Motor neuron (in vitro differentiated cells): ENCODE data around the gene MLLT1. TPM values are rescaled to one million over a fixed set of nuclear protein-coding genes. Genes with fewer than 3 reads are reported as not detected.

Experiments used
- ATAC-seq, 8 experiments: fragments of 200-7000 bp; cut with Tn5 transposase; replicated peaks in 6 of 8; 2 replicates each; pipeline ENCODE4 v1.8.0; 2021; ENCODE audit warnings: mild to moderate bottlenecking in 8 of 8, moderate library complexity in 8 of 8
- H3K27ac ChIP-seq, 2 donors: fragments of 250-450 bp; sonication (Bioruptor Pico); 2 replicates each; pipeline ENCODE4 v1.9.0; 2021; ENCODE audit warnings: antibody characterized with exemption in 2 of 2, mild to moderate bottlenecking in 2 of 2, moderate library complexity in 1 of 2
- H3K4me1 ChIP-seq, 2 donors: fragments of 250-450 bp; sonication (Bioruptor Pico); replicated peaks in 1 of 2; 2 replicates each; pipeline ENCODE4 v1.6.1; 2021; ENCODE audit warnings: antibody characterized with exemption in 2 of 2, mild to moderate bottlenecking in 2 of 2, moderate library complexity in 1 of 2
- H3K4me3 ChIP-seq, 5 donors: fragments of 250-450 bp; sonication (Bioruptor Pico); 2 replicates each; pipeline ENCODE4 v1.9.0; 2021; ENCODE audit warnings: antibody characterized with exemption in 5 of 5, mild to moderate bottlenecking in 5 of 5, moderate library complexity in 4 of 5
- WGBS, 10 experiments: fragments of 450-650 bp; shearing (Covaris generic); methylation state at CpG; one replicate each; pipeline ENCODE4 v1.0.0; 2022; 5-methylcytosine and 5-hydroxymethylcytosine counted together
- in situ Hi-C, 9 experiments: fragments of 400-800 bp; cut with MboI; loops; one replicate each; pipeline ENCODE4 v1.15.0; 2021; ENCODE audit warnings: low sequenced_read_pairs in 9 of 9, low pct_unique_long_range_greater_than_20kb in 2 of 9; ENCODE audit not compliant: unreplicated experiment in 9 of 9
- total RNA-seq, 8 experiments: library from RNA; unstranded; fragments of 300-600 nt; gene quantifications; 2 replicates each; pipeline versions ENCODE4 v1.2.3 to v1.2.4, GENCODE V29; 2022

MLLT1 gene
- total RNA-seq, 8 experiments from 2014 or later: 12.4 to 88.7 (median 30.1) TPM

DNA sequence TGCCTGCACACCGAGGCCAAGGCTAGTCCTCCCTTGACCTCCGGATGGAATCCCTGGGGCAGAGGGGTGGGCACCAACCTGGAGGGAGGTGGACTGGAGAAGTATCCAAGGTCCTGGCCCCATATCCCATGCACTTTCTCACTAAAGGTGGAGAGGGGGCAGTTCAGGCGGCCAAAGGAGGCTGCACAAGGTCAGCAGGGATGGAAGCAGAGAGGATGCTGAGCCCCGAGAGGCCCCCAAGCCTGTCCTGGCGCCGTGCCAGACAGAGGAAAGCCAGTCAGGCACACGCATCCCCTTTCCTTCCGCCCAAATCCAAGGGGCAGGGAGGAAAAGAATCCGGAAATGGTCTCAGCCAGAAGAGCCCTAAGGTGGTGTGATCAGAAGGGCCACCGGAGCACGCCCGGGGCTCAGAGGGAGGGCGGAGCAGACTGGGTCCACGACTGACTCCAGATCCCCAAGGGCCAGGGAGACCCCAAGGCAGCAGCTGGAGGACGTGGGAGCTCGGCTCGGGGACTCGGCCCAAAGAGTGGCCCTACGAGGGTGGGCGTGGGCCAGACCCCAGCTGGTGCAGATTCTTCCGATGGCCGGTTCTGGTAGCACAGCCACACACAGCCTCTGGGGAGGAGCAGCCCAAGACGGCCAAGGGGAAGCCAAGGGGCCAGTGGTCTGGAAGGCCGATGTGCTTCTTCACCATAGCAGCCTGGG is 60.0 kb downstream of the MLLT1 start:
- in situ Hi-C loops: no loop called here
- no peak for ATAC-seq
- H3K4me1 ChIP-seq: peaks cover 34 to 40% of the 10 kb centered on the region in 2 donors

DNA sequence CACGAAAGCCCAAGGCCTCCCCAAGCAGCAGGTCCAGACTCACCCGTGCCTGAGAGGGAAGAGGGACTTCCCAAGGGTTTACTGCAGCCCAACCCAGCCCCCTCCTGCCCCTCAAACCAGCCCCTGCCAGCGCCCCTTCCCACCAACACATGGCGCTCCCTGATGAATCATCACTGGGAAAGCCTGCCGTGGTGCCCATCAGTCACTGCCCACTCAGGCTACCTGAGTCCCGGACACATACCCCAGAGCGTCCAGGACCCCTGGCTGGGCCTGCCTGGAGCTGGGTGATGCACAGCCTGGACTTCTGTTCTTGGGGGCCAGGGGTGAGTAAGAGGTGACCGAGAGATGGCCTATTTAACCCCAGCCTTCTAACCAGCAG is 60.6 kb downstream of the MLLT1 start:
- peaks cover 34 to 40% of the 10 kb centered on the region in 2 donors for H3K4me1 ChIP-seq
- 25 to 100% methylated on average over 1 to 2 of the region's 8 CpGs; no CpG with 5 or more reads in 8 of the 10 experiments for WGBS, 10 experiments
- in situ Hi-C loops: no loop called here
- H3K27ac ChIP-seq: peak overlapping the region in 1 of 2 donors; percentile 14
- no peak overlapping the region for H3K4me3 ChIP-seq
- no peak for ATAC-seq

More for the DNA sequence above, 60.0 kb downstream of the MLLT1 start:
- Histone ChIP-seq H3K27ac (no peak overlapping the region), H3K4me3 (no peak overlapping the region)
- WGBS, 10 experiments: 36 to 92% (median 83%) methylated on average over 1 to 10 of the region's 24 CpGs; no CpG with 5 or more reads in 6 of the 10 experiments

DNA sequence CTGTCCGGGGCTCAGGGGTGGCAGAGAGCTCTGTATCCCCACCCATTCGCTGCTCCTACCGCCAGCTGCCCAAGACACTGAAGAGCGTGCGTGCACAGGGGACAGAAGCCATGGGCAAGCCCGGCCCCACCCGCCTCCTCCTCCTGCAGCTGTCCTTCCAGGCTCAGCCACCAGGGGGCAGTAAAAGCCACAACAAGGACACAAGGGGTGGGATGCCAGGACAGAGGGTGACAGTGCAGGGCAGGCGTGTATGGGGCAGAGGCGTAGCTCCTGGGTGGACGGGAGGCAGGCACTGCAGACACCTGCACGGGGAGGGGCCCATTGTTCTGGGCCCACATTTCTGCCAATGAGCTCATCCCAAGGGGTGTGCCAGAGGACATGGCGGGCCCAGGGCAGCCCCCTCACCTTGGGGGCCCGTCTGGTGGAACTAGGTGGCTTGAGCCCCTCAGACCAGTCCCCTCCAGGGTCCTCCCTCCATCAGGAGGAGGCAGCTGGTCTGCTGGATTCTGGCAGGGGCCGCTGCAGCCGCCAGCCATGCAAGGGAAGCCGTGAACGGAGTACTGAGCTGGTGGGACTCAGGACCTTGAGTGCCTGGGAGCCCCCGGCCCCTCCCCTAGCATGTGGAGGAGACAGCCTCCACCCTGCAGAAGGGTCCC is 61.2 kb downstream of the MLLT1 start:
- 0% methylated on average over 1 of the region's 18 CpGs; no CpG with 5 or more reads in 9 of the 10 experiments for WGBS, 10 experiments
- peak overlapping the region; percentile 14 for H3K27ac ChIP-seq

DNA sequence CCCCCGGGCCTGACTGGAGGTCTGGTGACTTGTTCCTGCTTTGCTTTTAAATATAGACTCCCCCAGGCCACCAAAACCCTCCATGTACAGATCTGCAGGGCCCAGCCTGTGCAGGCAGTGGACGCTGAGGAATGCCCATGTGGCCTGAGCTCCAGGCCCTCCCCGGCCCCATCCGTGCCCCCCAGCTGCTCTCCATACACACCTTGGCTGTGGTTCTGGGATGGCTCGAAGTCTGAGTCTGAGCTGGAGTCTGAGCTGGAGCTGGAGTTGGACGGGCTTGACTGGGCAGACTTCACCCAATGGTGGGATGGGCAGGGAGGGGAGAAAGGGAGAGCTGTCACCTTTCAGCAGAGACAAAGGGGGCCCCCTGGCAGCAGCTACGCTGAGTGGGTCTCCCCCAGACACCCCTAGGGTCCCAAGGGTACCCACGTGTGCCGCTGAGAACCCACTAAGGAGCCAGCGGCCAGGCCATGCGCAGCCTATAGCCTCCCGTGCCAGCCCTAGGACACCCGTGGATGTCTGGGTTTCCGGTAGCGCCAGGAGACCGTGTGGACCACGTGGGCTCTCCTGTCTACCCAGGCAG is 61.9 kb downstream of the MLLT1 start:
- in situ Hi-C loops: no loop called here
- H3K4me1 ChIP-seq: peaks cover 34 to 40% of the 10 kb centered on the region in 2 donors
- whole genome bisulfite sequencing, 10 experiments: 70 to 85% (median 73%) methylated on average over 2 to 5 of the region's 17 CpGs; no CpG with 5 or more reads in 7 of the 10 experiments
- ATAC-seq: peak in 2 of 8 experiments; percentile 3 to 8
- no peak overlapping the region for H3K4me3 ChIP-seq
- H3K27ac ChIP-seq: peak overlapping the region; percentile 72 to 87

More for the DNA sequence above, 61.2 kb downstream of the MLLT1 start:
- peak; percentile 54 to 91 (median 67) for ATAC-seq
- in situ Hi-C loops: no loop called here
- Histone ChIP-seq H3K4me3 (no peak overlapping the region), H3K4me1 (peaks cover 34 to 40% of the 10 kb centered on the region in 2 donors)

DNA sequence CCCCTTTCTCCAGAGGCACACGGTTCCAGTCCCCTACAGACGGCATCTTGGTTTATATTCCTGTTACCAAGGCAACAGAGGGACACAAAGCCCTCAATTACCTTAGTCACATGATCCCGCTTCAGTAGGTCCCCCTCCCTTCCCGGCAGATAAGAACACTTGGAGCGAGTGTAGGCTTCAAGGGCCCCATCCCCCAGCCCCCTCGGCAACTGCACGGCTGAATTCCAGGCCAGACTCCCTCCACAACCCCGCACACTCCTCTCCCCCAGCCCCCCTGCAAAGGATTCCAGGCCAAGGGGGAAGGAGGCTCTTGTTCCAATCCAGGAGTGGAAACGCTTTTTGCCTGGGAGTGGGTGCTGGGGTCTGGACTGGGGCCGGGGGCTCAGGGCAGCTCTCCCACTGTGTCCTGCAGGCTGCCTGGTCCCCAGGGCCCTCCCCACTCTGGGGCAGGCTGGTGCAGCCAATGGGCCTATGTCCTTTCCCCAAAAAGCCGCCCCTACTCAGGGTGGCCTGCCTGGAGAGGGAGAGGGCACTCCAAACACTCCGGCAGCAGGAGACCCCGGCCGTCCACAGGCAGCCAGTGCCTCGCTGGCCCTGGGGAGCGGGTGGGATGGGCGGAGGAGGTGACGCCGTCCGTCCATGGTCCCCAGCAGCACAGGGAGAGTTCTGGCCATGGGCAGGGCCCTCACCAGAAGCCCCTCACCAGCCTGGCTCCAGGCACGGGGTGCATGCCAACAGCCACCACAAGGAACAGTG is 62.6 kb downstream of the MLLT1 start:
- Histone ChIP-seq H3K27ac (peak overlapping the region; percentile 72 to 87), H3K4me3 (peak overlapping the region; percentile 12 to 33 (median 24)), H3K4me1 (peaks cover 34 to 40% of the 10 kb centered on the region in 2 donors)
- peak in 5 of 8 experiments; percentile 77 to 83 (median 81) for ATAC-seq
- in situ Hi-C loops: no loop called here
- 27% methylated on average over 3 of the region's 21 CpGs; no CpG with 5 or more reads in 9 of the 10 experiments for WGBS, 10 experiments

DNA sequence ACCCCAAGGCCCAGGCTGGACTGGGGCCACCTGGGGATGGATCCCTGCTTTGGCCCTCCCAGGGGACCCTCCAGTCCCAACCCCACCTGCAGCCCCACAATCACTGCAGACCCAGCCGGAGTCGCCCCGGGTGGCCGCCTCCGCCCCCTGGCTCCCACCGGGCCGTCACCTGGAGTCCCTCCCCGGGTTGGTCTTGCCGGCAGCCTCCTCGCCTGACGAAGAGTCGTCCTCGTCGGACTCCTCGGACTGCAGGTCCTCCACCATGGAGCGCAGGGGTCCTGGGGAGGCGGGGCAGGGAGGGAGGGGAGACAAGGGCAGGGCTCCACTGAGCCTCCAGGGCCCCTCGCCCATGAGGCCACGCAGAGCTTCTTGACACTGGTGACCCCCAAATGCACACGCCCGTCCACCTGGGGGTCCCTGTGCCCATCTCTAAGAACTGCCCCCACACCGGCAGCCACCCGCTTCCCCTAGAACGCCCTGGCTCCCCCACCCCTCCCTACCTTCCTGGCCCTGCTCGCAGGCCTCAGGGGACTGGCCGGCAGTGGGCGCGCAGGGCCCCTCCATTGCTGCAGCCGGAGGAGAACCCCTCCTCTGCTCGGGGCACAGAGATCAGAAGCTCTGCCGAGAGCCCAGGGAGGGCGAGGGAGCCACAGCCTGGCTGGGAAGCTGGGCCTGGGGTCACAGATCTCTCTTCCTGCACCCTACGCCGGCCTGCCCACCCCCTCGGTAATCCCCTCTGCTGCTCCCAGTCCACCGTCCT is 63.4 kb downstream of the MLLT1 start:
- in situ Hi-C loops: no loop called here
- 0 to 80% methylated on average over 1 of the region's 36 CpGs; no CpG with 5 or more reads in 8 of the 10 experiments for WGBS, 10 experiments
- Histone ChIP-seq H3K27ac (peak overlapping the region; percentile 72 to 79), H3K4me3 (peak overlapping the region; percentile 12 to 33 (median 24)), H3K4me1 (peaks cover 34 to 40% of the 10 kb centered on the region in 2 donors)
- ATAC-seq: no peak

DNA sequence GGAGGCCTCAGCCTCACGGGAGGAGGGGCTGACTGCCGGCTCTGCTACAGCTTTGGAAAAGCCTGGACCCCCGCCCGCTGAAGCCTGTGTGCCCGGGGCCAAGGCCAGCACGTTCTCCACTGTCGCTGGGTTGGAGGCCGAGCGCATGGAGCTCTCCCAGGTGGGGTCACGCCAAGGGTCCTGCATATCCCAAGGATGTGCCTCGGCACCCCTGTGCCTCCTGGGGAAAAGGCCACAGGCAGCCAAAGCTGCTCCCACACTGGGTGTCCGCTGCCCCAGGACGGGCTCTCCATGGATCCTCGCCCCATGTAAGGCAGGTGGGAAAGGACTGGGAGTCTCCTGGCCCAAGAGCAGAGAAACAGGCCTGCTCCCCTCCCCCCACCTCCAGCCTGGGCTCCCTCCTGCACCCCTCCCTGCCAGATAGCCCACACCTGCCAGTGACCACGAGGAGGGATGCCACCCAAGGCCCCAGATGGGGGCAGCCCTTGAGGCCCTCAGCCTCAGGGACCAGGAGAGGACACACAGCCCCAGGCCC is 64.0 kb downstream of the MLLT1 start:
- Histone ChIP-seq H3K4me1 (peaks cover 34 to 40% of the 10 kb centered on the region in 2 donors), H3K4me3 (peak overlapping the region in 3 of 5 donors; percentile 24 to 33 (median 26)), H3K27ac (peak overlapping the region; percentile 72 to 79)
- in situ Hi-C loops: no loop called here
- WGBS, 10 experiments: 80 to 100% methylated on average over 1 of the region's 15 CpGs; no CpG with 5 or more reads in 8 of the 10 experiments
- no peak for ATAC-seq

DNA sequence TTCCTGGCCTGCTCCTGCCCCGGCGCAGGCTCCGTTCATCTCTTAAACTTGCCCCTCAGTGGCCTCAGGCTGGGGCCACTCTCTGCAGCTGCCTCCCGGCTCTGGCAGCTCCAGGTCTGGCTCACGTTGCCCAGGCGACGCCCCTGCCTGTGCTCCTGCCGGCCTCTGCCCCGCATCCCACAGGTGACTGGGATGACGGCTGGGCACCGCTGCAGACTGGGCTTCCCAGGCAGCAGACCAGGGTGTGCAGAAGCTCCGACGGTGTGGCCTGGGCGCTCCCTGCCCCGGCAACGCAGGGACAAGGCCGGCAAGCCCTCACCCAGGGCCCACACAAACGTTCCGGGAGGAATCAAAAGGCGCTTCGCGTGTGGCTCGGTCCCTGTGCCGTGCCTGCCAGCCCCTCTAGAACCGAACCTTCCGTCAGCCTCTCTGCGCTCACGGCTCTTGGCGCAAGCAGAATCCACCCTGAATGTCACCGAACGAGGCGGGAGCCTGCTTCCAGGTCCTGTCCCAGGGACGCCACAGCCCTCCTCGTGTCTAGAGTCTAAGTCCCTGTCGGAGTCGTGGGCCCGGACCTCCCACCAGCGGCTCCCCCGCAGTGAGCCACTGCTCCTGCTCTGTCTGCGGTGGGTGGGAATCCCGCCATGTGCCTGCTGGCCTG is 64.8 kb downstream of the MLLT1 start:
- Histone ChIP-seq H3K27ac (no peak overlapping the region), H3K4me3 (no peak overlapping the region), H3K4me1 (peaks cover 34 to 40% of the 10 kb centered on the region in 2 donors)
- in situ Hi-C loops: no loop called here
- ATAC-seq: no peak
- 80 to 100% (median 91%) methylated on average over 1 to 8 of the region's 41 CpGs; no CpG with 5 or more reads in 5 of the 10 experiments for WGBS, 10 experiments

DNA sequence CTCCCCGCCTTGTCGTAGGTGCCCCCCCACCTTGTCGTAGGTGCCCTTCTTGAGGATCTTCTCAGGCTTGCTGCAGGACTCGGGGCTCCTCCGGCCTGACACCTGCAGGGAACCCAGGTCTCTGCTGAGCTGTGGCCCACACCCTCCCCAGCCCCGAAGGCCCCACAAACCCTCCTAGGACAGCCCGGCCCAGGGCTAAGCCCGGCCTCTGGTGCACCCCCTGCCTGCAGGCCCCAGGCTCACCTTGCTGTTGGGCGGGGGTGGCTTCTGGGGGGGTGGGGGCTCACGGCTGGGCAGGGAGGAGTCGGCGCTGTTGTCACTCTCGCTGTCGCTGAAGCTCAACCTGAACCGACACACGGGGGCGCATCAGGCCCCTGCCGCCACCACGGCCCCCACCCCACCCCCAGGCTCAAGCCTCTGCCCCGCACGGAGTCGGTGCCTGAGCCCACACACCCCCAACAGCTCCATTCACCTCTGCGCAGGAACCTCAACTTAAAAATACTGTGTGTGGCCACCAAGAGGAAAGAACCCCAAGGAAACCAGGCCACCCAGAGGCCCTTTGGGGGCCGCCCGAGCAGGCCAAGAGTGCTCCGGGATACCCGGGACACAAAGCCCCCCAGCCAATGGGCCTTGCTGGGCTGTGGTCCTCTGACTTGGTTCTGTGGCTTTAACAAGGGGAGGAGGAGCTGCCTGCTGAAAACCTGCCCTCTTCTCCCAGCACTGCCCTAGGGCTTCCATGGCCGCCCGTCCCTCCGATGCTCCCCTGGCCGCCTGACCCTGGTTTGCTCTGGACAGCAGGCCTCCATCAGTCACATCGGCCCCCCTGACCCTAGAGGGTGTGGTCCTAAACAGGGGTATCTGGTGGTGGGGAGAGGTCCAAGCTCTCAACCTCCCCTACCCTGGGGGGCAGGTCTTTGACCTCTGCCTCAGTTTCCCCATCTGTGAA is 65.8 kb downstream of the MLLT1 start:
- no peak overlapping the region for H3K27ac ChIP-seq
- peaks cover 28 to 31% of the 10 kb centered on the region in 2 donors for H3K4me1 ChIP-seq
- ATAC-seq: no peak
- WGBS, 10 experiments: 100% methylated on average over 3 of the region's 32 CpGs; no CpG with 5 or more reads in 9 of the 10 experiments
- H3K4me3 ChIP-seq: no peak overlapping the region
- in situ Hi-C loops: no loop called here

DNA sequence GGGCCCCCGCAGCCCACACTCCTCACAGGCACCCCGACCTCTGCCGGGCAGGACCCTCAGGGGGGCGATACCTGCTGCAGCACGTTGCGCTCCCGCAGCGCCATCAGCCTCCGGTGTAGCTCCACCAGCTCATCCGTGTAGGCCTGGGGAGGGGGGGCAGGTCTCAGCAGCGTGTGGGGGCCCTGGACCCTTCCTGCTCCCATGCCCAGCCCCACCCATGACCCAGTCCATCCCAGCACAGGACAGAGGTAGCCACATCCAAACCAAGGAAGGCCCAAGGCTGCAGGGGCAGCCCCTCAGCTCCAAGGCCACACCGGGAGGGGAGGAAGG is 66.5 kb downstream of the MLLT1 start:
- no peak for ATAC-seq
- in situ Hi-C loops: no loop called here
- H3K4me1 ChIP-seq: peaks cover 22 to 24% of the 10 kb centered on the region in 2 donors
- WGBS, 10 experiments: no CpG with 5 or more reads among the region's 12 CpGs
- no peak overlapping the region for H3K27ac ChIP-seq
- no peak overlapping the region for H3K4me3 ChIP-seq
